NCI-H2107 (cell line): ENCODE results near the gene EIF5.

ENCODE experiments used
- DNase-seq: peaks from one replicate; lab custom pipeline; 2025; lab: John Stamatoyannopoulos, UW

EIF5 gene

GRCh38 chr14:103310576-103311095 is 23.4 kb upstream of the EIF5 start:
- DNase-seq = no peak

GRCh38 chr14:103311171-103311997 is 22.7 kb upstream of the EIF5 start:
- DNase-seq = no peak

- DNase-seq = no peak
These were observed 21.9 kb upstream of the EIF5 start for GRCh38 chr14:103312006-103312635.

GRCh38 chr14:103313704-103314103 is 20.3 kb upstream of the EIF5 start:
- no peak for DNase-seq

GRCh38 chr14:103314496-103315277 is 19.4 kb upstream of the EIF5 start:
- no peak for DNase-seq

- DNase-seq = no peak
These were observed 18.6 kb upstream of the EIF5 start for GRCh38 chr14:103315351-103315911.

- no peak for DNase-seq
These were observed 18.1 kb upstream of the EIF5 start for GRCh38 chr14:103315941-103316340.

GRCh38 chr14:103316721-103317121 is 17.3 kb upstream of the EIF5 start:
- DNase-seq = no peak

GRCh38 chr14:103317251-103317650 is 16.8 kb upstream of the EIF5 start:
- no peak for DNase-seq

GRCh38 chr14:103317976-103318580 is 16.0 kb upstream of the EIF5 start:
- no peak for DNase-seq

GRCh38 chr14:103318750-103319419 is 15.2 kb upstream of the EIF5 start:
- DNase-seq = no peak

- DNase-seq = no peak
These were observed 14.6 kb upstream of the EIF5 start for GRCh38 chr14:103319422-103319821.

GRCh38 chr14:103326078-103326477 is 8.0 kb upstream of the EIF5 start:
- DNase-seq = no peak

GRCh38 chr14:103328941-103329340 is 5.1 kb upstream of the EIF5 start:
- DNase-seq = no peak

GRCh38 chr14:103329401-103330347 is 4.4 kb upstream of the EIF5 start:
- DNase-seq = peak; percentile 43

- no peak for DNase-seq
These were observed 3.5 kb upstream of the EIF5 start for GRCh38 chr14:103330536-103330935.

GRCh38 chr14:103332143-103332919 is 1.7 kb upstream of the EIF5 start:
- no peak for DNase-seq

- no peak for DNase-seq
These were observed 896 bp downstream of the EIF5 start for GRCh38 chr14:103334644-103335622.
